ENCODE results near the gene BOC.

- no peak for TF ChIP-seq CTCF (IDR thresholded peaks at IDR 0.05)
- TF ChIP-seq POLR2AphosphoS5 (IDR thresholded peaks at IDR 0.05; ENCODE audit: insufficient read depth in 1 of 2, low read depth in 1 of 2) = no peak
- TF ChIP-seq POLR2A (IDR thresholded peaks at IDR 0.05) = no peak
Observed at GRCh38 chr3:113218011-113218680, 6.8 kb downstream of the BOC start.
